ENCODE results near the gene MCM10. TPM values are rescaled to one million over a fixed set of nuclear protein-coding genes. Genes with fewer than 3 reads are reported as not detected.

MCM10 gene
- total RNA-seq, 1 donor from 2014 or later, result 0.08 TPM

GRCh38 chr10:13118784-13119410 is 42.5 kb upstream of the MCM10 start:
- Histone ChIP-seq H3K36me3 (peaks cover 75% of the 10 kb centered on the region), H3K9me3 (replicated peaks) (no peaks in the 10 kb centered on the region), H3K4me1 (peaks cover 60% of the 10 kb centered on the region), H3K27me3 (ENCODE audit: low read depth) (no peaks in the 10 kb centered on the region), H3K27ac (replicated peaks) (peak overlapping the region; percentile 64), H3K4me3 (no peak overlapping the region)
- no peak for DNase-seq
- TF ChIP-seq CTCF (IDR thresholded peaks at IDR 0.05; ENCODE audit: borderline replicate concordance), result no peak
- intact Hi-C loops (cut with micrococcal nuclease), result no loop called here

GRCh38 chr10:13120786-13121499 is 40.4 kb upstream of the MCM10 start:
- no peak for TF ChIP-seq CTCF (IDR thresholded peaks at IDR 0.05; ENCODE audit: borderline replicate concordance)
- no peaks in the 10 kb centered on the region for H3K27me3 ChIP-seq (ENCODE audit: low read depth)
- no peak overlapping the region for H3K4me3 ChIP-seq
- peak overlapping the region; percentile 50 for H3K27ac ChIP-seq (replicated peaks)
- intact Hi-C loops (cut with micrococcal nuclease), result no loop called here
- peaks cover 90% of the 10 kb centered on the region for H3K36me3 ChIP-seq
- DNase-seq, result no peak
- no peaks in the 10 kb centered on the region for H3K9me3 ChIP-seq (replicated peaks)
- H3K4me1 ChIP-seq, result peaks cover 50% of the 10 kb centered on the region

GRCh38 chr10:13121500-13121854 is 39.9 kb upstream of the MCM10 start:
- intact Hi-C loops (cut with micrococcal nuclease), result no loop called here
- Histone ChIP-seq H3K27me3 (ENCODE audit: low read depth) (no peaks in the 10 kb centered on the region), H3K4me3 (no peak overlapping the region), H3K4me1 (peaks cover 45% of the 10 kb centered on the region), H3K36me3 (peaks cover 89% of the 10 kb centered on the region), H3K9me3 (replicated peaks) (no peaks in the 10 kb centered on the region), H3K27ac (replicated peaks) (peak overlapping the region; percentile 50)
- DNase-seq, result no peak
- TF ChIP-seq CTCF (IDR thresholded peaks at IDR 0.05; ENCODE audit: borderline replicate concordance), result no peak

- H3K9me3 ChIP-seq (replicated peaks), result no peaks in the 10 kb centered on the region
- intact Hi-C loops (cut with micrococcal nuclease), result no loop called here
- H3K27me3 ChIP-seq (ENCODE audit: low read depth), result no peaks in the 10 kb centered on the region
- peaks cover 99% of the 10 kb centered on the region for H3K36me3 ChIP-seq
- no peak for DNase-seq
- H3K27ac ChIP-seq (replicated peaks), result no peak overlapping the region
- no peak for TF ChIP-seq CTCF (IDR thresholded peaks at IDR 0.05; ENCODE audit: borderline replicate concordance)
- no peaks in the 10 kb centered on the region for H3K4me1 ChIP-seq
- no peak overlapping the region for H3K4me3 ChIP-seq
These were observed 24.7 kb upstream of the MCM10 start for GRCh38 chr10:13136651-13137050.

GRCh38 chr10:13139150-13139549 is 22.2 kb upstream of the MCM10 start:
- Histone ChIP-seq H3K4me1 (no peaks in the 10 kb centered on the region), H3K36me3 (peaks cover 85% of the 10 kb centered on the region), H3K4me3 (no peak overlapping the region), H3K27me3 (ENCODE audit: low read depth) (no peaks in the 10 kb centered on the region), H3K9me3 (replicated peaks) (no peaks in the 10 kb centered on the region), H3K27ac (replicated peaks) (no peak overlapping the region)
- TF ChIP-seq CTCF (IDR thresholded peaks at IDR 0.05; ENCODE audit: borderline replicate concordance), result no peak
- no peak for DNase-seq
- intact Hi-C loops (cut with micrococcal nuclease), result no loop called here

Data from left ventricle myocardium inferior (tissue), 1 donor.